H1 (cell line): Measurements from ENCODE around the gene WAC. TPM values are rescaled to one million over a fixed set of nuclear protein-coding genes. Genes with fewer than 3 reads are reported as not detected.

Experiments used
- CTCF ChIA-PET: fragments of 300-600 bp; sonication (Branson Sonifier 250); formaldehyde crosslinking; loops from one replicate; lab custom pipeline; 2021; ENCODE audit not compliant: partially characterized antibody; lab: Charles Lee
- POLR2A ChIA-PET: fragments of 300-600 bp; sonication (Branson Sonifier 250); formaldehyde crosslinking; loops from one replicate; lab custom pipeline; 2021; ENCODE audit warnings: inconsistent platforms; ENCODE audit not compliant: partially characterized antibody; lab: Charles Lee
- DNase-seq, 2 experiments: peaks; one replicate each; pipeline versions ENCODE4 v3.0.0 to v3.0.0-alpha.2; 2010 to 2022; ENCODE audit warnings: low spot score in 2 of 2, low read depth in 1 of 2, mixed read lengths in 1 of 2
- FAIRE-seq: peaks from 2 replicates; lab custom pipeline; 2011; peaks lifted over from hg19 to GRCh38; lab: Jason Lieb, UNC
- H2AFZ ChIP-seq: 2 replicates; pipeline ENCODE4 v1.8.1; 2012; ENCODE audit warnings: low read length, inconsistent platforms
- H2AK5ac ChIP-seq: 2 replicates; pipeline ENCODE4 v1.6.1; 2013; ENCODE audit warnings: low read depth, low read length
- H2BK120ac ChIP-seq: replicated peaks from 2 replicates; pipeline ENCODE3; 2013; ENCODE audit warnings: low read depth, low read length, inconsistent platforms
- H2BK12ac ChIP-seq: 2 replicates; pipeline ENCODE4 v1.6.1; 2013; ENCODE audit warnings: low read depth, low read length
- H2BK15ac ChIP-seq: 2 replicates; pipeline ENCODE4 v1.6.1; 2013; ENCODE audit warnings: low read length
- H2BK20ac ChIP-seq: 2 replicates; pipeline ENCODE4 v1.6.1; 2013; ENCODE audit warnings: low read length
- H2BK5ac ChIP-seq: 2 replicates; pipeline ENCODE4 v1.6.1; 2013; ENCODE audit warnings: low read depth, low read length
- H3K14ac ChIP-seq: 2 replicates; pipeline ENCODE4 v1.6.1; 2013; ENCODE audit warnings: inconsistent platforms; ENCODE audit not compliant: insufficient read length
- H3K18ac ChIP-seq: 2 replicates; pipeline ENCODE4 v1.6.1; 2013; ENCODE audit warnings: low read length; ENCODE audit errors: extremely low read depth
- H3K23ac ChIP-seq: 2 replicates; pipeline ENCODE4 v1.6.1; 2013; ENCODE audit warnings: inconsistent platforms; ENCODE audit not compliant: insufficient read length
- H3K23me2 ChIP-seq: 2 replicates; pipeline ENCODE4 v1.6.1; 2013; ENCODE audit warnings: low read depth, low read length
- H3K27ac ChIP-seq: 2 replicates; pipeline ENCODE4 v1.6.1; 2011; ENCODE audit warnings: low read depth, low read length, inconsistent platforms
- H3K27me3 ChIP-seq, 4 experiments: replicated peaks in 1 of 4; 1 replicate in 1 of 4; 2 replicates in 3 of 4; pipeline versions ENCODE4 v1.6.1 to v1.8.1; 2011 to 2013; ENCODE audit warnings: low read length in 3 of 4, mild to moderate bottlenecking in 3 of 4, inconsistent platforms in 2 of 4, mixed read lengths in 2 of 4, moderate library complexity in 1 of 4; ENCODE audit not compliant: control insufficient read depth in 3 of 4, insufficient read depth in 3 of 4; ENCODE audit errors: extremely low read depth in 1 of 4
- H3K36me3 ChIP-seq, 4 experiments: 2 replicates each; pipeline versions ENCODE4 v1.6.1 to v1.8.1; 2011 to 2013; ENCODE audit warnings: mild to moderate bottlenecking in 4 of 4, low read length in 3 of 4, moderate library complexity in 2 of 4, control low read depth in 1 of 4, inconsistent platforms in 1 of 4; ENCODE audit not compliant: insufficient read depth in 4 of 4, control insufficient read depth in 2 of 4
- H3K4ac ChIP-seq: replicated peaks from 2 replicates; pipeline ENCODE3; 2013; ENCODE audit warnings: low read length, low read depth, mixed read lengths, inconsistent platforms; ENCODE audit not compliant: insufficient read length
- H3K4me1 ChIP-seq, 4 experiments: replicated peaks in 1 of 4; 1 replicate in 1 of 4; 2 replicates in 3 of 4; pipeline versions ENCODE4 v1.6.1 to v1.8.1; 2011 to 2013; ENCODE audit warnings: low read length in 3 of 4, inconsistent platforms in 2 of 4, mixed read lengths in 1 of 4; ENCODE audit not compliant: insufficient read depth in 4 of 4, control insufficient read depth in 3 of 4
- H3K4me2 ChIP-seq, 2 experiments: 2 replicates each; pipeline versions ENCODE4 v1.6.1 to v1.8.1; 2011 to 2013; ENCODE audit warnings: low read depth in 2 of 2, low read length in 2 of 2, control low read depth in 1 of 2, inconsistent platforms in 1 of 2, mild to moderate bottlenecking in 1 of 2; ENCODE audit not compliant: insufficient read depth in 1 of 2
- H3K4me3 ChIP-seq, 4 experiments: fragments of 200-600, 300-600 bp in 1 of 4; sonication (generic), shearing (Covaris generic), sonication (Bioruptor Twin) in 1 of 4; 2 replicates each; pipeline versions ENCODE4 v1.5.1 to v1.8.1; 2011 to 2016; ENCODE audit warnings: low read length in 4 of 4, low read depth in 3 of 4, control low read depth in 2 of 4, inconsistent platforms in 2 of 4, mild to moderate bottlenecking in 2 of 4, mixed read lengths in 1 of 4, moderate library complexity in 1 of 4; ENCODE audit not compliant: insufficient read depth in 2 of 4; ENCODE audit errors: extremely low read depth in 1 of 4
- H3K56ac ChIP-seq: replicated peaks from 2 replicates; pipeline ENCODE3; 2013; ENCODE audit warnings: low read depth, mild to moderate bottlenecking, mixed read lengths, low read length, inconsistent platforms; ENCODE audit not compliant: insufficient read length
- H3K79me1 ChIP-seq: 2 replicates; pipeline ENCODE4 v1.6.1; 2013; ENCODE audit warnings: low read depth, low read length, control low read depth
- H3K79me2 ChIP-seq, 2 experiments: 2 replicates each; pipeline versions ENCODE4 v1.6.1 to v1.8.1; 2012 to 2013; ENCODE audit warnings: low read length in 2 of 2, mild to moderate bottlenecking in 2 of 2, inconsistent platforms in 1 of 2; ENCODE audit not compliant: insufficient read depth in 2 of 2, control insufficient read depth in 1 of 2
- H3K9ac ChIP-seq, 4 experiments: replicated peaks in 1 of 4; 1 replicate in 1 of 4; 2 replicates in 3 of 4; pipeline versions ENCODE4 v1.6.1 to v1.8.1; 2011 to 2013; ENCODE audit warnings: low read depth in 3 of 4, low read length in 3 of 4, control low read depth in 2 of 4, mild to moderate bottlenecking in 2 of 4, moderate library complexity in 2 of 4, inconsistent platforms in 1 of 4; ENCODE audit errors: extremely low read depth in 1 of 4
- H3K9me3 ChIP-seq, 2 experiments: 2 replicates each; pipeline versions ENCODE4 v1.6.1 to v1.8.1; 2012 to 2013; ENCODE audit warnings: mild to moderate bottlenecking in 2 of 2, moderate library complexity in 2 of 2, control low read depth in 1 of 2, inconsistent platforms in 1 of 2, low read depth in 1 of 2, low read length in 1 of 2, mixed read lengths in 1 of 2; ENCODE audit not compliant: insufficient read depth in 2 of 2
- H4K20me1 ChIP-seq, 2 experiments: replicated peaks in 1 of 2; 2 replicates each; pipeline versions ENCODE3 to v1.8.1; 2011 to 2013; ENCODE audit warnings: inconsistent platforms in 2 of 2, low read length in 2 of 2, mild to moderate bottlenecking in 1 of 2; ENCODE audit not compliant: insufficient read depth in 2 of 2, control insufficient read depth in 1 of 2
- H4K5ac ChIP-seq: 2 replicates; pipeline ENCODE4 v1.6.1; 2013; ENCODE audit warnings: low read length, low read depth, mixed read lengths, inconsistent platforms; ENCODE audit not compliant: insufficient read length
- H4K8ac ChIP-seq: 2 replicates; pipeline ENCODE4 v1.8.0; 2013; ENCODE audit warnings: mild to moderate bottlenecking, moderate library complexity, low read length, inconsistent platforms; ENCODE audit not compliant: insufficient read depth; ENCODE audit errors: extremely low read depth
- H4K91ac ChIP-seq: replicated peaks from 2 replicates; pipeline ENCODE3; 2013; ENCODE audit warnings: low read length, mixed read lengths, inconsistent platforms; ENCODE audit not compliant: insufficient read length
- ASH2L ChIP-seq: fragments of 200-600, 300-600 bp; sonication (generic); IDR thresholded peaks from one replicate; pipeline ENCODE4 v1.7.1; 2017; ENCODE audit warnings: low read length
- EP300 ChIP-seq, 2 experiments: IDR thresholded peaks; 1 replicate in 1 of 2; 2 replicates in 1 of 2; pipeline ENCODE4 v1.6.1; 2011 to 2012; ENCODE audit warnings: low read depth in 2 of 2, low read length in 2 of 2, mild to moderate bottlenecking in 2 of 2, borderline replicate concordance in 1 of 2, inconsistent platforms in 1 of 2, moderate library complexity in 1 of 2
- WGBS, 2 experiments: shearing (Covaris generic) in 1 of 2; methylation state at CpG; one replicate each; pipeline versions ENCODE4 v1.1.6 to v1.1.7; 2013 to 2015; ENCODE audit warnings: low lambda C conversion rate in 2 of 2, mixed read lengths in 2 of 2, inconsistent platforms in 1 of 2, low coverage in 1 of 2, missing lambda C conversion rate in 1 of 2; ENCODE audit not compliant: insufficient replicate concordance in 2 of 2, insufficient coverage in 1 of 2, insufficient read length in 1 of 2; ENCODE audit errors: extremely low coverage in 1 of 2, missing lambda C conversion rate in 1 of 2; 5-methylcytosine and 5-hydroxymethylcytosine counted together
- polyA plus RNA-seq, 7 experiments: library from polyadenylated mRNA; depleted of rRNA in 3 of 7; stranded (reverse) in 5 of 7; unstranded in 2 of 7; fragments of >200 nt in 5 of 7; fragments of 200-250 nt in 2 of 7; gene quantifications; 1 replicate in 5 of 7; 2 replicates in 1 of 7; 4 replicates in 1 of 7; pipeline versions ENCODE4 v1.2.1 to v1.2.3, GENCODE V29; 2011 to 2013; ENCODE audit warnings: missing spikeins in 2 of 7, mixed read lengths in 2 of 7
- total RNA-seq: library from RNA; stranded (reverse); fragmentation: NEBNext Ultra II Directional; extraction: Animal tissue kit (Norgen Biotek cat#: 25700); gene quantifications from 2 replicates; pipeline ENCODE4 v1.2.1, GENCODE V29; 2021

Gene WAC
- total and polyA plus RNA-seq, 2 of the 8 experiments (the other 6 are each of a cell fraction or from before 2014, with no cell fraction given) = 72.9 to 128 TPM

DNA sequence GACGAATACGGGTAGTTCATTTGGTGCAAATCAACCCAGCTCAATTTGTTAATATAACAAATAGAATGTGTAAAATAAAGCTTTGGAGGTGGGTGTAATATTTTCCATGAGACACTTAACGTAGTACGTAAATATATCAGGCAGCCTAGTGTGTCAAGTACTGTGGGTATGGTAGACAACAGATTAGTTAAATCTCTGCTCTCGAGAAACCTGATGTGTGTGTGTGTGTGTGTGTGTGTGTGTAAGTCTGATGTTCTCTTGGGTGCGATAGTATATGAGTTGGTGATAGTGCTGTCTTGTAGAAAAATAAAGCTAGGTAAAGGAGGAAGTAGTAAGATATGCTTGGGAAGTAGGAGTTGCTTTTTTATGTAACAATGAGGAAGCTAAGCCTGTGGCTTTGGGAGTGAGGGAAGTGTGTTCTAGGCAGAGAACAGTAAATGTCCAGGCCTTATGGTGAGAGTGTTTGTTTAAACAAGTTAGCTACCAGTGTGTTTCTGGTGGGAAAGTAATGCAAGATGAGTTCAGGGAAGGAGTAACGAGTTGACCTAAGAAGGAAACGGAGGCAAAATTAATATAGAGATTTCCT is 26.1 kb downstream of the WAC start:
- H4K91ac ChIP-seq = no peak overlapping the region
- H3K79me1 ChIP-seq = peaks cover 7% of the 10 kb centered on the region
- no peak overlapping the region for H3K56ac ChIP-seq
- peaks cover 2% of the 10 kb centered on the region; the same call in 1 of the 2 replicates for H3K23me2 ChIP-seq
- H4K8ac ChIP-seq = no peak overlapping the region
- H3K9me3 ChIP-seq = no peaks in the 10 kb centered on the region
- H3K4me1 ChIP-seq = peaks cover 0 to 18% (median 10%) of the 10 kb centered on the region in 4 experiments; a peak in 4 of 7 replicates
- peak overlapping the region; percentile 2; the same call in 1 of the 2 replicates for H2BK5ac ChIP-seq
- H2AFZ ChIP-seq = no peak overlapping the region
- H4K5ac ChIP-seq = no peak overlapping the region
- H3K4me2 ChIP-seq = peak overlapping the region in 1 of 2 experiments; percentile 39; a peak in 1 of 4 replicates
- H2BK120ac ChIP-seq = no peak overlapping the region
- CTCF ChIA-PET = interaction anchor here (0.8 kb wide), 1 partner anchor 25 kb away, joined by 4 read pairs; no protein-coding TSS in a partner anchor
- H3K9ac ChIP-seq = no peak overlapping the region
- 90% methylated on average over 8 of the region's 8 CpGs; no CpG with 5 or more reads in 1 of the 2 experiments for WGBS, 2 experiments
- H3K27ac ChIP-seq = no peak overlapping the region
- no peak for FAIRE-seq
- no peak overlapping the region for H2BK12ac ChIP-seq
- no peak overlapping the region for H3K14ac ChIP-seq
- no peak overlapping the region for H3K4me3 ChIP-seq
- peaks cover 47 to 99% of the 10 kb centered on the region in 2 experiments for H3K79me2 ChIP-seq
- TF ChIP-seq ASH2L (no peak), EP300 (IDR thresholded peaks at IDR 0.05; ENCODE audit: borderline replicate concordance in 1 of 2, low read depth in 2 of 2, low read length in 2 of 2) (no peak)
- TF ChIP-seq, all 59 proteins: peak for 0
- H3K36me3 ChIP-seq = peaks cover 3 to 36% (median 10%) of the 10 kb centered on the region in 4 experiments; a peak in 6 of 8 replicates
- H2AK5ac ChIP-seq = no peak overlapping the region
- H3K23ac ChIP-seq = no peak overlapping the region
- H4K20me1 ChIP-seq = peaks cover 24 to 38% of the 10 kb centered on the region in 2 experiments
- H2BK15ac ChIP-seq = no peak overlapping the region
- no peaks in the 10 kb centered on the region for H3K27me3 ChIP-seq
- H3K4ac ChIP-seq = no peak overlapping the region
- POLR2A ChIA-PET = interaction anchor here (0.6 to 2.5 kb wide), 7 partner anchors 8 to 88 kb away, joined by 3 to 18 read pairs (median 5); partner anchors contain the start of gene WAC
- H3K18ac ChIP-seq = no peak overlapping the region
- no peak overlapping the region for H2BK20ac ChIP-seq
- DNase-seq = no peak
